Hepatocyte (in vitro differentiated cells): ENCODE measurements around the gene ANO4. TPM values are rescaled to one million over a fixed set of nuclear protein-coding genes. Genes with fewer than 3 reads are reported as not detected.

Experiments used
- DNase-seq: peaks from one replicate; pipeline ENCODE4 v3.0.0-alpha.2; 2016; ENCODE audit warnings: low spot score
- H2AFZ ChIP-seq: fragments of 200-600 bp; sonication (generic); 2 replicates; pipeline ENCODE4 v1.6.0; 2016; ENCODE audit warnings: antibody characterized with exemption, mild to moderate bottlenecking
- H3K27ac ChIP-seq: fragments of 200-600 bp; sonication (generic); 2 replicates; pipeline ENCODE4 v1.5.1; 2016; ENCODE audit warnings: mild to moderate bottlenecking
- H3K27me3 ChIP-seq: fragments of 200-600 bp; sonication (generic); 2 replicates; pipeline ENCODE4 v1.6.1; 2016
- H3K36me3 ChIP-seq: fragments of 200-600 bp; sonication (generic); replicated peaks from 2 replicates; pipeline ENCODE4 v1.5.1; 2016; ENCODE audit warnings: low read depth; ENCODE audit not compliant: insufficient read depth
- H3K4me1 ChIP-seq: fragments of 200-600 bp; sonication (generic); 2 replicates; pipeline ENCODE4 v1.5.1; 2016; ENCODE audit warnings: mild to moderate bottlenecking, moderate library complexity; ENCODE audit not compliant: insufficient read depth
- H3K4me2 ChIP-seq: fragments of 200-600 bp; sonication (generic); 2 replicates; pipeline ENCODE4 v1.6.0; 2016
- H3K4me3 ChIP-seq: fragments of 200-600 bp; sonication (generic); 2 replicates; pipeline ENCODE4 v1.5.1; 2016; ENCODE audit warnings: mild to moderate bottlenecking
- H3K79me2 ChIP-seq: fragments of 200-600 bp; sonication (generic); 2 replicates; pipeline ENCODE4 v1.6.0; 2017; ENCODE audit warnings: mild to moderate bottlenecking
- H3K9me2 ChIP-seq: fragments of 200-600 bp; sonication (generic); replicated peaks from 2 replicates; pipeline ENCODE4 v1.6.0; 2017; ENCODE audit warnings: mild to moderate bottlenecking; ENCODE audit not compliant: insufficient read depth
- H3K9me3 ChIP-seq: fragments of 200-600 bp; sonication (generic); 2 replicates; pipeline ENCODE4 v1.5.1; 2016; ENCODE audit warnings: low read depth, mild to moderate bottlenecking
- H4K20me1 ChIP-seq: fragments of 200-600 bp; sonication (generic); 2 replicates; pipeline ENCODE4 v1.6.0; 2016; ENCODE audit warnings: mild to moderate bottlenecking; ENCODE audit not compliant: insufficient read depth, poor library complexity, severe bottlenecking
- CTCF ChIP-seq: fragments of 200-600 bp; sonication (generic); IDR thresholded peaks from 2 replicates; pipeline ENCODE4 v1.5.1; 2016; ENCODE audit warnings: antibody characterized with exemption, mild to moderate bottlenecking; ENCODE audit not compliant: poor library complexity
- EZH2 ChIP-seq: fragments of 200-600 bp; sonication (generic); IDR thresholded peaks from 2 replicates; pipeline ENCODE4 v1.6.1; 2016; ENCODE audit warnings: antibody characterized with exemption, mild to moderate bottlenecking, borderline replicate concordance
- EZH2phosphoT487 ChIP-seq: fragments of 200-600 bp; sonication (generic); IDR thresholded peaks from one replicate; pipeline ENCODE4 v1.6.1; 2018; ENCODE audit warnings: antibody characterized with exemption, mild to moderate bottlenecking, low read depth, moderate library complexity; ENCODE audit not compliant: unreplicated experiment, severe bottlenecking
- WGBS: methylation state at CpG from one replicate; pipeline ENCODE4 v1.1.6; 2016; ENCODE audit warnings: low lambda C conversion rate; ENCODE audit errors: missing lambda C conversion rate; 5-methylcytosine and 5-hydroxymethylcytosine counted together
- polyA plus RNA-seq: library from polyadenylated mRNA; unstranded; fragments of >200 nt; fragmentation: Nextera tagmentation; extraction: Ambion mirVana; gene quantifications from 2 replicates; pipeline ENCODE4 v1.2.1, GENCODE V29; 2016
- total RNA-seq: library from RNA; depleted of rRNA; stranded (reverse); fragments of >200 nt; gene quantifications from 2 replicates; pipeline ENCODE4 v1.2.3, GENCODE V29; 2014

ANO4 gene
- total and polyA plus RNA-seq, 2 experiments from 2014 or later = 1.6 to 2.3 TPM

GRCh38 chr12:100767950-100768349 lies 26.6 kb upstream of the ANO4 start:
- no peak overlapping the region for H3K27ac ChIP-seq
- H4K20me1 ChIP-seq = no peaks in the 10 kb centered on the region
- no peaks in the 10 kb centered on the region for H3K79me2 ChIP-seq
- TF ChIP-seq CTCF (no peak), EZH2phosphoT487 (no peak), EZH2 (no peak)
- no peak overlapping the region for H2AFZ ChIP-seq
- H3K9me2 ChIP-seq = no peaks in the 10 kb centered on the region
- no peak for DNase-seq
- 90% methylated on average over 2 of the region's 2 CpGs for WGBS
- no peaks in the 10 kb centered on the region for H3K4me1 ChIP-seq
- H3K27me3 ChIP-seq = no peaks in the 10 kb centered on the region
- no peaks in the 10 kb centered on the region for H3K9me3 ChIP-seq
- H3K4me3 ChIP-seq = no peak overlapping the region
- no peaks in the 10 kb centered on the region for H3K36me3 ChIP-seq
- no peak overlapping the region for H3K4me2 ChIP-seq

GRCh38 chr12:100778967-100779590 lies 15.5 kb upstream of the ANO4 start:
- Histone ChIP-seq H3K79me2 (no peaks in the 10 kb centered on the region), H3K4me1 (no peaks in the 10 kb centered on the region), H3K27ac (no peak overlapping the region), H3K36me3 (no peaks in the 10 kb centered on the region), H3K9me3 (no peaks in the 10 kb centered on the region), H3K4me3 (no peak overlapping the region), H3K9me2 (no peaks in the 10 kb centered on the region), H2AFZ (no peak overlapping the region), H3K4me2 (no peak overlapping the region), H4K20me1 (no peaks in the 10 kb centered on the region), H3K27me3 (no peaks in the 10 kb centered on the region)
- DNase-seq = no peak
- WGBS = 63% methylated on average over 1 of the region's 1 CpG
- TF ChIP-seq EZH2 (no peak), EZH2phosphoT487 (no peak), CTCF (no peak)

GRCh38 chr12:100789146-100789545 lies 5.4 kb upstream of the ANO4 start:
- DNase-seq = no peak
- Histone ChIP-seq H3K4me3 (no peak overlapping the region), H3K4me1 (no peaks in the 10 kb centered on the region), H3K36me3 (no peaks in the 10 kb centered on the region), H3K9me2 (no peaks in the 10 kb centered on the region), H4K20me1 (no peaks in the 10 kb centered on the region), H3K4me2 (no peak overlapping the region), H2AFZ (no peak overlapping the region), H3K79me2 (no peaks in the 10 kb centered on the region), H3K27ac (no peak overlapping the region), H3K9me3 (no peaks in the 10 kb centered on the region), H3K27me3 (peaks cover 1% of the 10 kb centered on the region)
- 86% methylated on average over 1 of the region's 1 CpG for WGBS
- TF ChIP-seq EZH2phosphoT487 (no peak), CTCF (no peak), EZH2 (no peak)
